Fibroblast of lung (primary cell): ENCODE measurements around the gene C1orf52. TPM values are rescaled to one million over a fixed set of nuclear protein-coding genes. Genes with fewer than 3 reads are reported as not detected.

Experiments used
- DNase-seq, 2 donors: peaks; one replicate each; pipeline versions ENCODE4 v3.0.0 to v3.0.0-alpha.2; 2010; ENCODE audit warnings: low read depth in 2 of 2
- H2AFZ ChIP-seq: 2 replicates; pipeline ENCODE4 v1.5.1; 2012; ENCODE audit warnings: low read length, control low read depth, inconsistent platforms
- H3K27ac ChIP-seq: 2 replicates; pipeline ENCODE4 v1.5.1; 2011; ENCODE audit warnings: low read length, control low read depth; ENCODE audit not compliant: insufficient read depth
- H3K27me3 ChIP-seq: 2 replicates; pipeline ENCODE4 v1.5.1; 2011; ENCODE audit warnings: mild to moderate bottlenecking, low read length; ENCODE audit not compliant: control insufficient read depth, insufficient read depth
- H3K36me3 ChIP-seq: 2 replicates; pipeline ENCODE4 v1.5.1; 2011; ENCODE audit warnings: low read length; ENCODE audit not compliant: control insufficient read depth, insufficient read depth
- H3K4me1 ChIP-seq: 2 replicates; pipeline ENCODE4 v1.5.1; 2011; ENCODE audit warnings: low read length; ENCODE audit not compliant: control insufficient read depth, insufficient read depth; ENCODE audit errors: extremely low read depth
- H3K4me2 ChIP-seq: 2 replicates; pipeline ENCODE4 v1.5.1; 2011; ENCODE audit warnings: low read length, control low read depth; ENCODE audit not compliant: insufficient read depth; ENCODE audit errors: extremely low read depth
- H3K4me3 ChIP-seq, 4 experiments: fragments of 200-600 bp in 1 of 4; sonication (generic) in 1 of 4; replicated peaks in 1 of 4; 2 replicates each; pipeline ENCODE4 v1.5.1; 2011 to 2016; ENCODE audit warnings: low read length in 4 of 4, low read depth in 3 of 4, mild to moderate bottlenecking in 3 of 4, control low read depth in 2 of 4, inconsistent platforms in 1 of 4, mixed read lengths in 1 of 4; ENCODE audit not compliant: insufficient read depth in 1 of 4; ENCODE audit errors: control extremely low read depth in 1 of 4
- H3K79me2 ChIP-seq: 2 replicates; pipeline ENCODE4 v1.5.1; 2012; ENCODE audit warnings: mild to moderate bottlenecking, low read length, inconsistent platforms; ENCODE audit not compliant: control insufficient read depth, insufficient read depth
- H3K9ac ChIP-seq: 2 replicates; pipeline ENCODE4 v1.5.1; 2011; ENCODE audit warnings: mild to moderate bottlenecking, low read length, control low read depth; ENCODE audit not compliant: insufficient read depth
- H3K9me3 ChIP-seq: 2 replicates; pipeline ENCODE4 v1.5.1; 2012; ENCODE audit warnings: low read depth, low read length; ENCODE audit not compliant: control insufficient read depth, insufficient read depth
- H4K20me1 ChIP-seq: 2 replicates; pipeline ENCODE4 v1.5.1; 2011; ENCODE audit warnings: low read length; ENCODE audit not compliant: control insufficient read depth, insufficient read depth; ENCODE audit errors: extremely low read depth
- CTCF ChIP-seq, 2 donors: IDR thresholded peaks in 1 of 2; conservative IDR thresholded peaks in 1 of 2; 1 replicate in 1 of 2; 2 replicates in 1 of 2; pipeline ENCODE4 v1.5.1; 2011 to 2012; ENCODE audit warnings: low read length in 2 of 2, control low read depth in 1 of 2, inconsistent platforms in 1 of 2, low read depth in 1 of 2, mild to moderate bottlenecking in 1 of 2
- EZH2 ChIP-seq: IDR thresholded peaks from 2 replicates; pipeline ENCODE4 v1.5.1; 2012; ENCODE audit warnings: low read length, control low read depth, mild to moderate bottlenecking; ENCODE audit errors: missing control alignments
- polyA plus RNA-seq, 2 donors: library from polyadenylated mRNA; depleted of rRNA in 1 of 2; stranded (reverse) in 1 of 2; unstranded in 1 of 2; fragments of >200 nt; gene quantifications; 2 replicates each; pipeline ENCODE4 v1.2.1, GENCODE V29; 2011 to 2012; ENCODE audit warnings: missing spikeins in 1 of 2
- total RNA-seq: library from RNA; depleted of rRNA; stranded (reverse); fragments of >200 nt; gene quantifications from 2 replicates; pipeline ENCODE4 v1.2.1, GENCODE V29; 2014

Gene C1orf52
- total and polyA plus RNA-seq, 2 donors (not counting 1 experiment from before 2014, with no cell fraction given) = 11.4 to 24.7 TPM

- H3K27ac ChIP-seq = peak within 1 kb of the TSS; percentile 82
- H3K9ac ChIP-seq = peak within 1 kb of the TSS; percentile 84
- TF ChIP-seq EZH2 (no peak), CTCF (conservative IDR thresholded peaks at IDR 0.05 in 1 of 2, IDR thresholded peaks at IDR 0.05 in 1 of 2; ENCODE audit: low read depth in 1 of 2, low read length in 2 of 2) (no peak)
- peak within 1 kb of the TSS; percentile 98 for H3K4me2 ChIP-seq
- peak; percentile 56 to 71 for DNase-seq
- no peaks in the 10 kb centered on the region for H3K36me3 ChIP-seq
- H3K27me3 ChIP-seq = no peaks in the 10 kb centered on the region
- H3K4me3 ChIP-seq = peak within 1 kb of the TSS; percentile 67 to 92 (median 79)
- peak within 1 kb of the TSS; percentile 93 for H2AFZ ChIP-seq
- no peaks in the 10 kb centered on the region for H3K4me1 ChIP-seq
- H4K20me1 ChIP-seq = no peaks in the 10 kb centered on the region
- peaks cover 6% of the 10 kb centered on the region for H3K79me2 ChIP-seq
- H3K9me3 ChIP-seq = no peaks in the 10 kb centered on the region
Observed at GRCh38 chr1:85200463-85201339, 58.8 kb downstream of the C1orf52 start, which contains the start of gene SYDE2. Gene SYDE2 (minus strand): TSS chr1:85201016. CDS start chr1:85200996, 20 bp downstream.

Other genes starting within 250 kb of the C1orf52 start
- 2.1 and 2.5 TPM in 2 replicates for gene MCOLN3, start 211.2 kb downstream of the C1orf52 start, total RNA-seq
- 1.7 and 2.7 TPM in 2 replicates for gene MCOLN3, start 211.2 kb downstream of the C1orf52 start, polyA plus RNA-seq
- 7.4 TPM in 2 replicates for gene SYDE2, start 58.6 kb downstream of the C1orf52 start, total RNA-seq
- gene SYDE2, start 58.6 kb downstream of the C1orf52 start, polyA plus RNA-seq = 2.9 and 3.6 TPM in 2 replicates
- 21.3 and 30.2 TPM in 2 replicates for gene BCL10, start 17.0 kb upstream of the C1orf52 start, total RNA-seq
- gene BCL10, start 17.0 kb upstream of the C1orf52 start, polyA plus RNA-seq = 18.8 and 20.1 TPM in 2 replicates
- 22.6 and 50.0 TPM in 2 replicates for gene DDAH1, start 205.5 kb upstream of the C1orf52 start, total RNA-seq
- 164 and 218 TPM in 2 replicates for gene DDAH1, start 205.5 kb upstream of the C1orf52 start, polyA plus RNA-seq